Neutrophil (primary cell): ENCODE results near the gene CEBPE.
A peak's percentile ranks its signal among the peaks of the same experiment; 100 is the strongest.

ENCODE experiments used
- H3K27ac ChIP-seq: fragments of 200-600 bp; sonication (generic); 2 replicates; pipeline ENCODE4 v1.5.1; 2016; ENCODE audit warnings: mild to moderate bottlenecking, moderate library complexity
- H3K27me3 ChIP-seq: fragments of 200-600 bp; sonication (generic); 2 replicates; pipeline ENCODE4 v1.6.0; 2016; ENCODE audit warnings: mild to moderate bottlenecking
- H3K36me3 ChIP-seq: fragments of 200-600 bp; sonication (generic); 2 replicates; pipeline ENCODE4 v1.5.1; 2017
- H3K4me1 ChIP-seq, 2 experiments: fragments of 200-600 bp in 1 of 2; sonication (generic) in 1 of 2; 1 replicate in 1 of 2; 2 replicates in 1 of 2; pipeline versions ENCODE4 v1.5.1 to v1.6.1; 2013 to 2016; ENCODE audit warnings: low read depth in 1 of 2, low read length in 1 of 2, mild to moderate bottlenecking in 1 of 2, moderate library complexity in 1 of 2; ENCODE audit not compliant: control insufficient read depth in 1 of 2, insufficient read depth in 1 of 2
- H3K4me3 ChIP-seq, 2 experiments: fragments of 200-600 bp in 1 of 2; sonication (generic) in 1 of 2; 1 replicate in 1 of 2; 2 replicates in 1 of 2; pipeline ENCODE4 v1.5.1; 2013 to 2016; ENCODE audit warnings: low read depth in 1 of 2, low read length in 1 of 2, mild to moderate bottlenecking in 1 of 2, moderate library complexity in 1 of 2
- H3K9me3 ChIP-seq: fragments of 200-600 bp; sonication (generic); 2 replicates; pipeline ENCODE4 v1.5.1; 2016
- CTCF ChIP-seq: fragments of 200-600 bp; sonication (generic); IDR thresholded peaks from 2 replicates; pipeline ENCODE4 v1.5.1; 2016; ENCODE audit warnings: antibody characterized with exemption

Gene CEBPE

GRCh38 chr14:23163830-23164229 is 44.8 kb upstream of the CEBPE start:
- TF ChIP-seq CTCF: no peak
- Histone ChIP-seq H3K27me3 (no peaks in the 10 kb centered on the region), H3K4me1 (peaks cover 46 to 47% of the 10 kb centered on the region in 2 experiments), H3K36me3 (no peaks in the 10 kb centered on the region), H3K27ac (no peak overlapping the region), H3K4me3 (no peak overlapping the region), H3K9me3 (no peaks in the 10 kb centered on the region)

- Histone ChIP-seq H3K27me3 (no peaks in the 10 kb centered on the region), H3K4me3 (no peak overlapping the region), H3K4me1 (peaks cover 46 to 47% of the 10 kb centered on the region in 2 experiments), H3K9me3 (no peaks in the 10 kb centered on the region), H3K36me3 (no peaks in the 10 kb centered on the region), H3K27ac (peak overlapping the region; percentile 90)
- TF ChIP-seq CTCF: no peak
Measured at GRCh38 chr14:23162800-23163199, 43.7 kb upstream of the CEBPE start.

- no peak for TF ChIP-seq CTCF
- Histone ChIP-seq H3K27ac (peak overlapping the region; percentile 90), H3K4me1 (peaks cover 46 to 47% of the 10 kb centered on the region in 2 experiments), H3K27me3 (no peaks in the 10 kb centered on the region), H3K36me3 (no peaks in the 10 kb centered on the region), H3K4me3 (peak overlapping the region in 1 of 2 experiments; percentile 46), H3K9me3 (no peaks in the 10 kb centered on the region)
Measured at GRCh38 chr14:23162005-23162404, 43.0 kb upstream of the CEBPE start.

- peak overlapping the region; percentile 90 for H3K27ac ChIP-seq
- H3K27me3 ChIP-seq: no peaks in the 10 kb centered on the region
- H3K9me3 ChIP-seq: no peaks in the 10 kb centered on the region
- peak overlapping the region; percentile 46 to 47 for H3K4me3 ChIP-seq
- no peaks in the 10 kb centered on the region for H3K36me3 ChIP-seq
- TF ChIP-seq CTCF: no peak
- H3K4me1 ChIP-seq: peaks cover 46 to 47% of the 10 kb centered on the region in 2 experiments
Measured at GRCh38 chr14:23160924-23161522, 42.0 kb upstream of the CEBPE start.

- no peaks in the 10 kb centered on the region for H3K27me3 ChIP-seq
- H3K9me3 ChIP-seq: no peaks in the 10 kb centered on the region
- peaks cover 55 to 56% of the 10 kb centered on the region in 2 experiments for H3K4me1 ChIP-seq
- no peak for TF ChIP-seq CTCF
- H3K27ac ChIP-seq: peak overlapping the region; percentile 90
- no peak overlapping the region for H3K4me3 ChIP-seq
- H3K36me3 ChIP-seq: no peaks in the 10 kb centered on the region
Measured at GRCh38 chr14:23159532-23159931, 40.5 kb upstream of the CEBPE start.
